Right forelimb (tissue), 1 donor: ENCODE results near the gene STK17A.

Source experiments
- DNase-seq: peaks from one replicate; pipeline ENCODE4 v3.0.0-alpha.2; 2018

STK17A gene

DNA sequence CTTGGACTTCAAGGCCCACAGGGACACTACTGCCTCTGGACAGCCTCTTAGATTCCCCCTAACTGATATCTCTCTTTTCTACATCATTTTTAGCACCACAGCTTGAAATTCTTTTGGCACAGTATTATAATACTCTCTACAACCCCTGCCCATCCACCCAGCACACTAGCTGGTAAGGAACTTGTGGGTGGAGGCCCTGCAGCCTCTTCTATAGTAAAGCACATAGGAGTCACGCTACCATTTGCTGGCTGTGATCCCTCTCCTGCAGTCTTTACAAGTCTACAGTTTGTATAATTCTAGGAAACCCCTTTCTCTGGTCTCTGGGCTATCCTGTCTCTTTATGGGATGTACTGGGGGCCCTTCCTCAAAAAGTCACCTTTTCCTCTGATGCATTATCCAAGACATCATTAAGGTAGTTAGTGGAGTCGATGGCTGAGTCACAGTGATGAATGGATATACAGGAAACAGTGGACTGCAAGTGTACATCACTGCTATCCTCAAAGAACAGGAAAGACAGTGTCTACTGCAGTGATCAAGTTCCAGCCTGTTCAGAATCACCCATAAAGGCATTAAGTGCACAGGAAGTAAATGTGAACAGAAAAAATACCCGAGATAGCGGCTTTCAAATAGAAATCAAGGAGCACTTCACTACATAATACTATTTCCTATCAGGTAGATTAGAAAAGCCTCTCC, 54.4 kb downstream of the STK17A start:
- DNase-seq: no peak

DNA sequence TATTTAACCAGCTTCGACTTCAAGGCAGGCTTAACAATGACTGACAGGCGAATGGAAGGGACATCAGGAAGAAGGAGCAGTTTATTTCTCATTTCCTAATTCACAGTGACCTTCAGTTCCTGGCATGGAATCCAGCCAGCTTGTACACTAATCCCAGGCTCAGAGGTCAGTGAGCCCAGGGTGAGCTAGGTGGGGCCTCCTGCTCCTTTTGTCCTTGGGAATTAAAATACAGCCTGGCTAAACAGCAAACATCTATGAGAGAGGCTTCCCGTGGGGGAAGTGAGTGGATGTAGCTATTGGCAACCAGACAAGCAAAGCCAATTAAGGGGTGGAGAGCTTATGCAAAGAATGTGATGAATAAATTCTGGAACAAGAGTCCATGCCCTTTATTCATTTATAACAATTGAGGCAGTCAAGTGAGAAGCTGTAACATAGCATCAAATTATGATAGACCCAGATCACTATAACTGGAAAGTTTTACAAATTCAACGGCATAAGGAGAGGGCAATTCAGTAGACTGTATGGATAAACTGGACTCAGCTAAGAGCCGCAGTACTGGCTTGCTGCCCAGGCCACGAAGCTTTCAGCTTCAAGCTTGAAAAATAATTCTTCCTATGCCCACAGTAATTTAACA, 57.1 kb downstream of the STK17A start:
- DNase-seq: peak; percentile 63

DNA sequence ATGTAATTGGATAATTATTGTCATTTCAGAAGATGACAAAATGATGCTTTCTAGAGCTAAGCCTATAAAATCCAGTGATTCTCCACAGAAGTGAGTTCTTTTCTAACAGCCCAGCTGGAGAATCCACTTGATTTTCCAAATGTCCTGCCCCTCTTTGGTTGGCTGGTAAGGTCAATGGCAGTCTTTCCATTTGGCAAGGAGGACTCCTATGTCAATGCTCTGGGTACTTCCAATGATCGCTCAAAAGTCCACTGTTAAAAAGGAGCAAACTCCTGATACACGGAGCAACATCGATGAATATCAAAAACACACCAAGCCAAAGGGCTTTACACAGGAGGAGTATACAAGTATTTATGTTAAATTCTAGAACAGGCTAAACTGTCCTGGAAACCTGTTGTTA, 57.8 kb downstream of the STK17A start:
- DNase-seq: no peak

DNA sequence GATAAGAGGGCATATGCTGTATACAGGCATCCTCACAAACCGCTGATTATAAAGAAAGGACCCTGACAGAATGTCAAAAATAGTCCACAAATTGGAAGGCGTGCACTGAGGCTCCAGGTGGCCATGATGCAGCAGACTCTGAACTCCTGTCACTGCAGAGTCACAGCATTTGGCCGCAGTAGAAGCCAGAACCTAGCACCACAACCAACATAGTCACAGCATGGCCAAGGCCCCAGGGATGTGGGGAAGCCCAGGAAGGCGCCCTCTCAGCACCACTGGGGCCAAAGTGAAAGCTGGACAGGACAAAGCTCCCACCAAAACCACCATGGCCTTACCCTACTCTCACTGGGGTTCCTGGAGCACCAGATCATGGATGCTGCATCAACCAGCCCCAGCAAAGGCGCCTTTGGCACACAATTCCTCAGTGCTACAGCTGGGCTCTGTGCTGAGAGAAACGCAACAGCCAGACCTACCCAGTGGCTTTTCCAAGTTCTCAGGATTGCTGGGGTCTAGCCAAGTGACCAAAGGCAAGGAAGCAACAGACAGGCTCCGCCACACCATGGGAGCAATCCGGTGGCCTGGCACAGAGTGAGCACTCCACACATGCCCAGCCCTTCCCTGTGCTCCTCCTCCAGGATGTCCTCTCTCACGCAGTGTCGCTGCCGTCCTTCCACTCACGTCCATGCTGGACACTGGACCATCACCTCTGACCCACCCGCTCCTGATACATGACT, 60.2 kb downstream of the STK17A start:
- no peak for DNase-seq

DNA sequence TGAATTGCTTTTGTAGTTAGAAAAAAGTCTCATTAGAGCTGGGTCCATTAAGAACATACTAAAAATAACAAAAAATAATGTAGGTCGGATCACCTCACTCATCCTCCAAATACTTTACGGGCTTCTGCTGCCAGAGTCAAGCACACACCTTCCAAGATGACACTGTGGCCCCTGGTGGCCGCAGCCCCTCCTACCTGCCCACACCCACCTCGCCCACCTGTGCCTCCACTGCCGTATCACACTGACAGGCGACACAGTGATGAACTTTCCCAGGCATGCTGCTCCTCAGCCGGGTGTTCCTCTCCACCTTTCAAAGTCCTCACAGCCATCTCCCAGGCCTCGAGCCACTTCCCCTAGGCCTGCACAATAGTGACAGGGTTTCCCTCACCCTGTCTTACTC, 60.9 kb downstream of the STK17A start:
- no peak for DNase-seq

DNA sequence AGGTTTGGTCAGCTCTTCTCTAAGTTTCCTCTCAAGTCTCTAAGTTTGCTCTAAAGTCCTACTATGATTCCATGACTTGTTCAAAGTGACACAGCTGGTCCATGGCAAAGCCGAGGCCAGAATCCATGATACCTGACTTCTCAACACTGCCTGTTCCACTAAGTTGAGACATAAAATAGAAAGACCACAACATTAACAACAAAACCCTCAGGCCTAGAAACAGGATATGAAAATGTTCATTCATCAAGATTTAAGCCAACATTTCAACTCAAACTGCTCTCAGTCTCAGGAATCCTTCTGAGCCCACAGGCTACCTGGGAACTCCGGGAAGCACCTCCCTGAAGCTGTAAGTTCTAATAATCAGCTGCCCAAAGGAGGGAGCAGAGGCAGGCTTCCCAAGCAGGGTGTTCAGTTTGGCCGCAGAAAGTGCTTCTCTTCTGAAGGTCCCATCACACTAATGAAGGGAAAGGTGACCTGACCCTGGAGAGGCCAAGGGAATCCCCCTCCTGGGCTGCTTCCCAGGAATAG, 62.9 kb downstream of the STK17A start:
- no peak for DNase-seq

DNA sequence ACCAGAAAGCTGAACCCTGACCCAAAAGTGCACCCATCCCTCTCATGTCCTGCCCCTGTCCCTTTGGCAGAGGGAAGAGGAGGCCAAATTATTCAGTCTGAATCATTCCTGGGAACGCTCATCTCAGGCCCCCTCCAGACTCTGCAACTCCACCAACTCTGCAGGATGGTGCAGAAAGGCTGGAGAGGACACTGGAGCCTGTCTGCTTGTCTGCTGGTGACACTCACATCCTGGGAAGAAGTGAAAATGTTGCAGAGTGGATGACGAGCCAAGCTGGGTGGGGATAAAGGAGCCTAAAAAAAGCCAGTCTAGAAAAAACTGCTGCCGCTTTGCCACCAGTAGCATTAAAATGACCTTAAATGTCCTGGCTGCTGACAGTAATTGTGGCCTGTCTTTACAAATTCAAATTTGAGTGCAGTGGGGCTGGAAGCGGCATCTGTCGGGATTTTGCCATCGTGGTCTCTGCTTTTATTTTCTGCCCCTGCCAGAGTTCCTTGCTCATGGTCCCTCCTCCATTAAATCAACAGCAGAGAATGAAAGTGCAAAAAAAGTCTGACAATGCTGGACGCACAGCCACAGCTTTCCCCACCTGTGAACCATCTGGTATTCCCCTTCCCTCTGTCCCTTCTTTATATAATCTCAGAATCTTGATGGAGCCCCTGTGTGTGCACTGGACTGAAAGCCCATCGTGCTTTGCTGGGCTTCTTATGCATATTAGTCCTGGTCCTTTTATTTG, 63.9 kb downstream of the STK17A start:
- DNase-seq: no peak

DNA sequence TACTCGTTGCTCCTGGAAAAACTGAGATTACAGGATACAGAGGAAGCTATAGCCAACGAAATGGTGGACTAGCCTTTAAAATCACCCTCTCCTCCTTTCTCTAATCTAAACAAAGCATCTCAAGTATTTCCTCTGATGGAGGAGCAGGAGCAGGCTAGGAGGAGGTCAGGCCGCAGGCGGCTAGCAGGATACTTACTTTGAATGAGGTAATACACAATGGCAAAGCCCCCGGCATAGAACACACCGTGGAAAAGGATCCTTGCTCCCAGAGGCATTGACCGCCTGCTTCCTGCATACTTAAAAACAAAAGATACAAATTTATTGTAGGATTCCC, 64.4 kb downstream of the STK17A start:
- DNase-seq: peak; percentile 56

DNA sequence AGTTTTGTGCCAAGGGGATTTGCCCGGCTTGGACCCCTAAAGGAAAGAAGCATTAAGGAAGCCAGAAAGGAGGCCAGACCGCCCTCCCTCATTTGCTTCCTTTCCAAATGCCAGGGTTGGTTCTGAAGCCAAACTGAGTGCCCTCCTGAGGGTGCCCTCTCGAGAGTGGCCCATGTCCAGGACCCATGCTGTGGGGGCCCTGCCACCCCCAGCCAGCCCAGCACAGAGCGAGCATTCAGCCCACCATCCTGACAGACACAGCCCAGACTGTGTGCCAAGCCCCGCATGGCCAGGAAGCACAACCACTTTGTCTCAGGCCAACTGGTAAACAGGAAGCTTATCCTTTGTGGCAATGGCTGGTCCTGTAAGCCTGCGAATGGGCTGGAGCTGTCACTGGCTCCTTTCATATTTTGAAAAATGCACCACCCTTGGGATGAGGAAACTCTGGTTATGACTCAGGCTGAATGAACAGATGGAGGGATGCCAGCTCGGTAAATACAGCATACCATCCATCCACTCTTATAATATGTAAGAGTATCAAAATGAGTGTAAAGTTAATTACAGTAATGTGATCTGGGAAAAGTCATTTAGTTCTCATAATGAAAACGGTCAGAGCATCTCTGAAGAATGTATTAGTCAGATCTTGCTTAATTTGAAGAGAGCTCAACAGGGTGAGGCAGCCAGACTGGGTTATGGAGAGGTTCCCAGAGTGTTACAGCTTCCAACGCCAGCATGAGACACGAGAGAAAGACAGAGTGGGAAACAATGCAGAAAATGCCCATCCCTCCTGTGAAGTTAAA, 65.0 kb downstream of the STK17A start:
- peak; percentile 60 for DNase-seq

DNA sequence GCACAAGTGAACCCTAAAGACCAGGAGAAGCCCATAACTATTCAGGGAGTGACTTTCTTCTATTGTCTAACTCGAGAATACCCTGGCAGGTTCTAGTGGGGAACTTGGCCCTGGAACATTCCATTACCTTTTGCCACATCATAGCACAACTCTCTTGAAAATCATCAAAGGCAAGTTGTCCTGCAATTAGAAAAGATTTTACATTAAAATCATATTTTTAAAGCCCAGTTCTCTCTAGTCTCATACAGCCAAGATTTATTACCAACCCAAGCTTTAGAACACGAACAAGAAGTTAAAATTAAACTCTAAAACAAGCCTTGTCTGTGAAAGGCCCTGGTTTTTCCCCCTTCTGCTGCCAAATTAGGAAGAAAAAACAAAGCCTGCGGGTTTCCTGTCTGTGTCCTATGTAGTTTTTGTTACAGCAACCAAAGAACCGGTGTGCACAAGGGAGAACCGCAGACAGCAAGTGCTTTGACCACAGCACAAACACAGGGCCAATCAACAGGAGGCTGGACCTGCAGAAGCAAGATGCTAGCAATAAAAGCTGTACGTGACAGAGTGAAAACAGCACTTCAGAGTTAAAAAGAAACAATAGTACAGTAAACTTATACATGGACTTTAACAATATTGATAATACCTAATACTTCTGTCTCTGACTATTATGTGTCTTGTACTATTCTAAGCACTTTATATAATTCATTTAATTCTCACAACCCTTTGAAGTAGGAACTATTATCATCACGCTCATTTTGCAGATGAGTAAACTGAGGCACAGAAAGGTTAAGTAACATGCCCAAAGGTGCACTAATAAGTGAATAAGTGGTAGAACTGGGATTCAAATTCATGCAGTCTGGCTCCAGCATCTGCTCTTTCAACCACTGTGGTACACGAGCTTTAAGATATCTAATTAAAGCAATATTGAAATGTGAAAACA, 65.8 kb downstream of the STK17A start:
- DNase-seq: no peak

DNA sequence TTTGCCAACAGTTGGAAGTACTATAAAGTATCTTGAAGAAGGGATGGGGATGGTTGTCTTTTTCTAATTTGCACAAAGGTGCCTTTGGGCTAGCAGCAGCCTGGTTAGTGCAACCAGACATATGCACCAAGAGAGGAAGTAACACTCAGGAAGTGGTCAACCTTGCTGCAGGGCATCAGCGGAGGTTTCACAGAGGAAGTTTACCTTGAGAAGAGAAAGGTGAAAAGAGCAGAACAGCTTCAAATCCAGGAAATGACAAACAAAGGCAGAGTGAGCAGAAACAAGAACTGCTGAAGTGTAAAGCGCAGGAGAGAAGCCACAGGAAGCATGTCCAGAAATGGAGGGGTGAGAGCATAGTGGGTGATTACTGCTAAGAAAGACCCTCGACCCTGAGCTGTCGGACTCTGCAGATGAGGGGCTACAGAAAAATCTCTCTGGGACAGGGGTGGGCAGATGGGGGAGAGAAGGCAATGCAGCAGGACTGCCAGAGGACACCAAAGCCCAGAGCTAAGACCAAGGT, 66.9 kb downstream of the STK17A start:
- no peak for DNase-seq

DNA sequence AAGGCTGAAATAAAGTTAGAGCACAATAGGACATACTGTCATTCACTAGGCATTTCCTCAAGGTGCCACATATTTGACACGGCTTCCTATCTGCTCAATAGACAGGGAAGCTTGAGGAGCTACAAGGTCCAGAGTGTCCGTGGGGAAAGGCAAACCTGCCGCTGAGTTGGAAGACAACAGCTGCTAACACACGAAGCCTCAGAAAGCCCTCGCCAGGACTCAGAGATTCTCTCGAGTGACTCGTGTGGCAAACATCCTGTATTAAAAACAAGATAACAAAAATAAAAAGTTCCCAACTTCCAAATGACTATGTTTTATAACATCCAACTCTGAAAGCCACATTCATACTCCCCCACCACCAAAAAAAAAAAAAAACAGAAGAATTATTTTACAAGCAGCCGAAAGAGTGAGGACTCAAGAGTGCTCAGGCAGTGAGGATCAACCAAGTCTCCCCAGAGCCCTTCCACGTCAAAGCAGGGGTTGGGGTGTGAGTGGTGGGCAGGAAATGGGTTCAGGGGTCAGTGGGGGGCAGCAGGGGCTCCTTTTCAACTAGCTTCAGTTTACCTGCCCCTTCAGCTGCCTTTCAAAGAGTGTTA, 67.6 kb downstream of the STK17A start:
- no peak for DNase-seq

DNA sequence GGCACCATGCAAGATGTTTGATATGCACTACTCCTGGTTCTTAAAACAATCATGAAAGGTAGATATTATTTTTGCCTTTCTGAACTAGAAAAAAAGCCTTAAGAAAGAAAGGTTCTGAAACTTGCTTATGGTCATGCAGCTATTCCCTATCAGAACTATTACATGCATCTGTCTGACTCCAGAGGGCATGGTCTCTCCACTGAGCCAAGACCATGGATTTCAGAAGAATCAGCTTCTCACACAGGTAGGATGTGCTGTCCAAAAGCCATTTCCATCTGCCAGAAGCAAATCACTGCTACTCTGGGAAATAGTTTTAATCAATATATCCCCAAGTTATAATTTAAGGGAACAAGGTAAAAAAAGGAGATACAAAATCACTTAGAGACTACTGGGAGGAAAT, 69.5 kb downstream of the STK17A start:
- DNase-seq: no peak

DNA sequence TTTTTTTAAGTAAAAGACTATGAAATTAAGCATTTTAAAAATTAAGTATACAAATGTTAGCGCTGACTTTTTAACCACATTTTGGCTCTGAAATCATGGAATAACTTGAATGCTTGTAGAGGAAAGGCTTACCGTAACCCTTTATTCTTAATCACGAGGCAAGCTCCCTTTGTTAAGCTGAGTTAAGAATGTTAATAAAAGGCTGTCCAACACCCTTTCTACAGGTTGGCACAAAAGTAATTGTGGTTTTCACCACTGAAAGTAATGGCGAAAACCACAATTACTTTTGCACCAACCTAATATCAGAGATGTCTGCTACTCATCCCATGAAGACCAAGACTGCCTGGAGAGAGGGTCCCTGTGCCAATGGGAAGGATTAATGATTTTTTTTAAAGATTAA, 70.6 kb downstream of the STK17A start:
- no peak for DNase-seq

DNA sequence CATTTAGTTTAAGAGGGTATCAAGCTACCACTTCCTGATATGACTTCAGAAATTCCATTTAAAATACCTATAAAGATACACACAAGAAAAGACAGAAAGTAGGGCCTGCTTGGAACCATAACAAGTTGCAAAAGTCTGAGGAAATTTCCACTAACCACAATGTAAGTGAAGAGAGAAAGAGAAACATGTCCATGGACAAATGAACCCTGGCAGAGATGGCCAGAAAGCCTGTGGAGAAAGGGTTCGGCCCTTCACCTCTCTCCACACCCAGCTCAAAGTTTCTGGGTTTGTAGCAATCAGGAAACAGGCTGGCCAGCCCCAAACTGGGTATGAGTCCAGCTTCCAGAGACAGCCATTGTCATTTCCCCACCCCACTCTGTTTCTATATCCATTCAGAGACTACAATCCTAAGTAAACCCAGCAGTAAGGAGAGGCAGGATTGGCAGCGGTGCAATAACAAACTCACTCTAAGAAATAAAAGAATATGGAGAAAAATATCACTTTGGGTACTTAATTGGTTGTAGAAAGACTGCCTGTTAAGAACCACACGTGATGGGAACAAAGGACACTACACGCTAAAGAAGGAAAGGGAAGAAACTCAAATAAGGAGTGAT, 71.1 kb downstream of the STK17A start:
- DNase-seq: no peak

DNA sequence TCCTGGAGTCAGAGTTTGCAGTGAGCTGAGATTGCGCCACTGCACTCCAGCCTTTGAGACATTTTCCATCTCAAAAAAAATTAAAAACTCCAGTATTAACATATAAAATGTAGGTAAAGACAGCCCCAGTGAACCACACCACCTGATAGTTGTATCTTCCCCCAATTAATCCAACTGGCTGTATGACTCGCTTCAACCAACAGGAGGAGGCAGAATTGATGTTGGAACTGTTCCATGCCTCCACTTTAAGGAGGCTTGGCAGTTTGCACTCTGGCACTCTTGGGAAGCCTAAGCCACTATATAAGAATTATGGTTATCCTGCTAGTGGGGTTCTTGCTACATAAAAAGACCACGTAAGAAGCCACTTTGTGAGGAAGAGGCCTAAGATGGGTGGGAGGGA, 72.7 kb downstream of the STK17A start:
- no peak for DNase-seq

DNA sequence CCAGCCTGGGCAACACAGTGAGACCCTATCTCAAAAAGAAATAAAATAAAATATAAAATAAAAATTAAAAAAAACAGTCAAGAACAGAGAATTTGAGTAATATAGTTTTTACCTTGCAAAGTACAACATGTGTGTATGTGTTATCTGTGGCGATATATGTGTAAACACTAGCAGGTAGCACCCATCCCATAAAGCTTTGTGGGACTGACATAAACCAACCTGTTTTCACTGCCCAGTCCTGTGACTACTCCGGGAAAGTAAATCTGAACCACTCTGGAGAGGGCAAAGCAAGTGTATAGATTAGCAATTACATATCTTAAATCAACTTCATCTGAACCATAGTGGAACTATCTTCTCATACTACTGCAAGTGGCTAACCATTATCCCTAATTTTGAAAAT, 74.1 kb downstream of the STK17A start:
- DNase-seq: no peak

DNA sequence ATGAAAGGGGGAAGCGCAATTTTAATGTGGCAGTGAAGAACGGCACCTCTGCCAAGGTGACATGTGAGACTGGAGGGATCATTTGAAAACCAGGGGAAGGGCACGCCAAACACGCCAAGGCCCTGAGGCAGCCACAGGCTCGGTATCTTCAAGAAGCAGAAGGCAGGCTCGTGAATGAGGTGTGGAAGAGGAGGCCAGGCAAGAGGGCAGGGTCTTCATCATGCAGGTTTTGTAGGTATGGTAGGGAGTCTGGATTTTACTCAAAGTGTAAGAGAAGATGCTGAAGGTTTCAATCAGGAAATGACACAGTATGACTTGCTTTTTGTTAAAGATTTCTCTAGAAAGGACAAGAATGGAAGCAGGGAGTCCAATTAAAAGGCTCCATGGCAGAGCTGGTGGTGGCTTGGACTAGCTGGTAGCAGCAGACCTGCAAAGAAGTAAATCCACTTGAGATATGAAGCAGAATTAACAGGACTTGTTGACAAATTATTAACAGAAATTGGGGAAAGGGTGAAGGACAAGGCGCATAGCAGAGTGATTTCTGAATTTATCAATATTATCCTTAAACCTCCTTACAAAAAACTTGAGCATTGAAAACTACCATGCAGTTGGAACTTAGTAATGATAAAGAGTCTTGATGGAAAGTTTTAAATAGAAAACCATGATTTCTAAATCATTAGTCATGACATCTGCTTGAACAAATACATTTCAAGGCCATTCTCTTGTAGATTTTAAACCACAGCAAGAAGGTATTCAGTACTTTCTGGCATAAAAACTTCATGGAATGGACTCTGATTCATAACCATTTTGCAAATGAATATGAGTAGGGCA, 76.0 kb downstream of the STK17A start:
- DNase-seq: no peak

DNA sequence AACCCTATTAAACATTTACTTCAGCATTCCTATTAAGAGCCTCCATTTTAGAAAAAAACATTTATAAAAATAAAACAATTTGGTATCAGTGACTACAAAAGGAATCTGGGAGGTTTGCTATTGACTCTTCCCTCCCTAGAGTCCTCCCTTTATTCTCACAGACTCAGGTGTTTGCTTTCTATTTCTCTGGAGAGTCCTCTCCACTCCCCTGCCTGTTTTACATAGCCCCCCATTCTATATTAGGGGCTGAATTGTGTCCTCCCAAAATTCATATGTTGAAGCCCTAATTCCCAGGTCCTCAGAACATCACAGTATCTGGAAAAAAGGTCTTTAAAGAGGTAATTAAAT, 76.6 kb downstream of the STK17A start:
- DNase-seq: no peak
